CD4-positive, alpha-beta T cell (primary cell): ENCODE measurements around the gene AKAP5. TPM values are rescaled to one million over a fixed set of nuclear protein-coding genes. Genes with fewer than 3 reads are reported as not detected.

Experiments used
- ATAC-seq: fragments of 200-7000 bp; cut with Tn5 transposase; one replicate; pipeline ENCODE4 v1.10.0; 2022; ENCODE audit warnings: mild to moderate bottlenecking; ENCODE audit not compliant: poor library complexity
- CTCF ChIA-PET: fragments of 350-600 bp; sonication (Branson Sonifier 250); formaldehyde crosslinking; loops from one replicate; lab custom pipeline; 2021; ENCODE audit warnings: antibody characterized with exemption, inconsistent platforms; lab: Charles Lee
- POLR2A ChIA-PET: fragments of 350-600 bp; sonication (Branson Sonifier 250); formaldehyde crosslinking; loops from one replicate; lab custom pipeline; 2021; ENCODE audit warnings: antibody characterized with exemption, inconsistent platforms; lab: Charles Lee
- DNase-seq, 14 experiments: peaks; one replicate each; pipeline ENCODE4 v3.0.0-alpha.2; 2013 to 2020; ENCODE audit warnings: mixed read lengths in 2 of 14
- H3K27ac ChIP-seq, 2 donors: one replicate each; pipeline versions ENCODE4 v1.5.1 to v1.7.0; 2013; ENCODE audit warnings: low read length in 2 of 2, low read depth in 1 of 2, mild to moderate bottlenecking in 1 of 2
- H3K27me3 ChIP-seq, 2 experiments: 1 replicate in 1 of 2; 2 replicates in 1 of 2; pipeline versions ENCODE4 v1.6.1 to v1.7.0; 2013; ENCODE audit warnings: low read length in 2 of 2, control low read depth in 1 of 2, mild to moderate bottlenecking in 1 of 2, moderate library complexity in 1 of 2; ENCODE audit not compliant: insufficient read depth in 2 of 2, control insufficient read depth in 1 of 2
- H3K36me3 ChIP-seq: one replicate; pipeline ENCODE4 v1.6.1; 2013; ENCODE audit warnings: low read length, control low read depth; ENCODE audit not compliant: insufficient read depth
- H3K4me1 ChIP-seq: one replicate; pipeline ENCODE4 v1.6.1; 2013; ENCODE audit warnings: low read length, control low read depth; ENCODE audit not compliant: insufficient read depth
- H3K4me3 ChIP-seq: one replicate; pipeline ENCODE4 v1.5.1; 2013; ENCODE audit warnings: mild to moderate bottlenecking, low read length, moderate library complexity
- H3K9me3 ChIP-seq, 2 experiments: 1 replicate in 1 of 2; 2 replicates in 1 of 2; pipeline versions ENCODE4 v1.6.1 to v1.7.0; 2013; ENCODE audit warnings: low read length in 2 of 2, mild to moderate bottlenecking in 2 of 2, control low read depth in 1 of 2, moderate library complexity in 1 of 2; ENCODE audit not compliant: control insufficient read depth in 1 of 2, insufficient read depth in 1 of 2
- H3K27ac Mint-ChIP-seq: one replicate; pipeline ENCODE4 v1.8.0; 2020; ENCODE audit warnings: mixed read lengths
- H3K27me3 Mint-ChIP-seq: one replicate; pipeline ENCODE4 v1.8.0; 2021; ENCODE audit warnings: mixed read lengths
- H3K36me3 Mint-ChIP-seq: one replicate; pipeline ENCODE4 v1.8.0; 2021; ENCODE audit warnings: low read depth, mixed read lengths
- H3K4me1 Mint-ChIP-seq: one replicate; pipeline ENCODE4 v1.8.0; 2021; ENCODE audit warnings: low read depth, mixed read lengths
- H3K4me3 Mint-ChIP-seq: one replicate; pipeline ENCODE4 v1.8.0; 2020; ENCODE audit warnings: mild to moderate bottlenecking, mixed read lengths
- H3K9me3 Mint-ChIP-seq: one replicate; pipeline ENCODE4 v1.8.0; 2020; ENCODE audit warnings: mixed read lengths
- CTCF ChIP-seq: fragments of 200-600 bp; IDR thresholded peaks from one replicate; pipeline ENCODE4 v1.8.0; 2022; ENCODE audit warnings: antibody characterized with exemption, mild to moderate bottlenecking
- intact Hi-C, 2 experiments: fragments of 100-400 bp; cut with DNase I in 1 of 2; cut with micrococcal nuclease in 1 of 2; formaldehyde crosslinking; loops; one replicate each; pipeline versions ENCODE4 v1.15.1 to v1.9.0; 2023 to 2025; cut with DNase I, micrococcal nuclease
- total RNA-seq, 174 experiments: library from RNA in 2 of 174; stranded (reverse) in 2 of 174; gene quantifications; one replicate each; pipeline ENCODE4 v1.2.3 and lab custom pipeline; 2021 to 2026

Gene AKAP5
- total RNA-seq, 2 experiments from 2014 or later = 0.49 to 0.50 TPM

GRCh38 chr14:64454671-64455070 lies 10.6 kb upstream of the AKAP5 start:
- POLR2A ChIA-PET = no interaction called here
- ATAC-seq (no peak), DNase-seq (no peak)
- TF ChIP-seq CTCF = no peak
- H3K27me3 Mint-ChIP-seq = no peaks in the 10 kb centered on the region
- H3K27ac Mint-ChIP-seq = no peak overlapping the region
- H3K36me3 ChIP-seq = peaks cover 26% of the 10 kb centered on the region
- H3K9me3 Mint-ChIP-seq = no peaks in the 10 kb centered on the region
- H3K36me3 Mint-ChIP-seq = peaks cover 52% of the 10 kb centered on the region
- no peak overlapping the region for H3K4me3 ChIP-seq
- no peaks in the 10 kb centered on the region for H3K9me3 ChIP-seq
- no peaks in the 10 kb centered on the region for H3K27me3 ChIP-seq
- H3K4me1 ChIP-seq = peaks cover 6% of the 10 kb centered on the region
- intact Hi-C loops = no loop called here
- peaks cover 4% of the 10 kb centered on the region for H3K4me1 Mint-ChIP-seq
- no peak overlapping the region for H3K4me3 Mint-ChIP-seq
- CTCF ChIA-PET = no interaction called here
- H3K27ac ChIP-seq = no peak overlapping the region

- H3K36me3 ChIP-seq = peaks cover 11% of the 10 kb centered on the region
- CTCF ChIA-PET = interaction anchor here (1.0 kb wide), 1 partner anchor 30 kb away, joined by 3 read pairs; no protein-coding TSS in a partner anchor
- H3K4me3 ChIP-seq = no peak overlapping the region
- H3K4me1 ChIP-seq = peaks cover 5% of the 10 kb centered on the region
- no peak for TF ChIP-seq CTCF
- H3K27me3 ChIP-seq = no peaks in the 10 kb centered on the region
- intact Hi-C loops = no loop called here
- H3K36me3 Mint-ChIP-seq = peaks cover 35% of the 10 kb centered on the region
- no peak overlapping the region for H3K4me3 Mint-ChIP-seq
- DNase-seq (no peak), ATAC-seq (no peak)
- no peaks in the 10 kb centered on the region for H3K9me3 Mint-ChIP-seq
- H3K9me3 ChIP-seq = no peaks in the 10 kb centered on the region
- POLR2A ChIA-PET = interaction anchor here (1.2 kb wide), 1 partner anchor 46 kb away, joined by 3 read pairs; the partner anchor contains the start of gene ZBTB1
- no peaks in the 10 kb centered on the region for H3K27me3 Mint-ChIP-seq
- H3K27ac Mint-ChIP-seq = peak overlapping the region; percentile 65
- H3K4me1 Mint-ChIP-seq = peaks cover 10% of the 10 kb centered on the region
- no peak overlapping the region for H3K27ac ChIP-seq
Observed at GRCh38 chr14:64459405-64460136, 5.7 kb upstream of the AKAP5 start.

- Mint-ChIP-seq H3K9me3 (no peaks in the 10 kb centered on the region), H3K27me3 (no peaks in the 10 kb centered on the region), H3K27ac (no peak overlapping the region), H3K36me3 (peaks cover 19% of the 10 kb centered on the region), H3K4me1 (peaks cover 22% of the 10 kb centered on the region), H3K4me3 (no peak overlapping the region)
- Histone ChIP-seq H3K4me1 (peaks cover 16% of the 10 kb centered on the region), H3K27ac (no peak overlapping the region), H3K27me3 (no peaks in the 10 kb centered on the region), H3K36me3 (peaks cover 2% of the 10 kb centered on the region), H3K4me3 (no peak overlapping the region), H3K9me3 (no peaks in the 10 kb centered on the region)
- no peak for TF ChIP-seq CTCF
- ATAC-seq (no peak), DNase-seq (no peak)
- CTCF ChIA-PET = interaction anchor here (0.9 kb wide), 1 partner anchor 13 kb away, joined by 3 read pairs; no protein-coding TSS in a partner anchor
- intact Hi-C loops = no loop called here
- POLR2A ChIA-PET = interaction anchor here (0.7 kb wide), 1 partner anchor 14 kb away, joined by 4 read pairs; no protein-coding TSS in a partner anchor
Observed at GRCh38 chr14:64461221-64461620, 4.1 kb upstream of the AKAP5 start.
